Measurements from ENCODE around the gene ACSS1. TPM values are rescaled to one million over a fixed set of nuclear protein-coding genes. Genes with fewer than 3 reads are reported as not detected.

Gene ACSS1
- total RNA-seq, 2 experiments from 2014 or later, result 38.3 to 40.3 TPM

- Mint-ChIP-seq H3K9me3 (peaks cover 17% of the 10 kb centered on the region), H3K27ac (no peak overlapping the region), H3K36me3 (ENCODE audit: low read depth) (peaks cover 86% of the 10 kb centered on the region), H3K27me3 (no peaks in the 10 kb centered on the region), H3K4me1 (peaks cover 33% of the 10 kb centered on the region), H3K4me3 (no peak overlapping the region)
- ChIA-PET CTCF (interaction anchor here (0.8 kb wide), 1 partner anchor 20 kb away, joined by 4 read pairs; no protein-coding TSS in a partner anchor), POLR2A (interaction anchor here (1.1 kb wide), 1 partner anchor 9 kb away, joined by 3 read pairs; no protein-coding TSS in a partner anchor)
- DNase-seq, result peak; percentile 12
Observed at GRCh38 chr20:24980291-24981053, 77.5 kb downstream of the ACSS1 start.

- peak; percentile 8 for DNase-seq
- Mint-ChIP-seq H3K4me3 (no peak overlapping the region), H3K27me3 (no peaks in the 10 kb centered on the region), H3K9me3 (peaks cover 19% of the 10 kb centered on the region), H3K4me1 (peaks cover 24% of the 10 kb centered on the region), H3K27ac (no peak overlapping the region), H3K36me3 (ENCODE audit: low read depth) (peaks cover 90% of the 10 kb centered on the region)
- POLR2A ChIA-PET, result interaction anchor here (1.1 kb wide), 1 partner anchor 8 kb away, joined by 3 read pairs; no protein-coding TSS in a partner anchor
- CTCF ChIA-PET, result interaction anchor here (0.8 kb wide), 1 partner anchor 18 kb away, joined by 4 read pairs; no protein-coding TSS in a partner anchor
Observed at GRCh38 chr20:24979036-24979960, 78.6 kb downstream of the ACSS1 start.

- Mint-ChIP-seq H3K9me3 (peaks cover 19% of the 10 kb centered on the region), H3K27me3 (no peaks in the 10 kb centered on the region), H3K4me1 (peaks cover 24% of the 10 kb centered on the region), H3K27ac (no peak overlapping the region), H3K36me3 (ENCODE audit: low read depth) (peaks cover 91% of the 10 kb centered on the region), H3K4me3 (no peak overlapping the region)
- DNase-seq, result no peak
- ChIA-PET POLR2A (interaction anchor here (0.6 kb wide), 1 partner anchor 261 kb away, joined by 3 read pairs; no protein-coding TSS in a partner anchor), CTCF (interaction anchor here (1.1 kb wide), 1 partner anchor 17 kb away, joined by 3 read pairs; no protein-coding TSS in a partner anchor)
Observed at GRCh38 chr20:24978513-24978912, 79.4 kb downstream of the ACSS1 start.

DNA sequence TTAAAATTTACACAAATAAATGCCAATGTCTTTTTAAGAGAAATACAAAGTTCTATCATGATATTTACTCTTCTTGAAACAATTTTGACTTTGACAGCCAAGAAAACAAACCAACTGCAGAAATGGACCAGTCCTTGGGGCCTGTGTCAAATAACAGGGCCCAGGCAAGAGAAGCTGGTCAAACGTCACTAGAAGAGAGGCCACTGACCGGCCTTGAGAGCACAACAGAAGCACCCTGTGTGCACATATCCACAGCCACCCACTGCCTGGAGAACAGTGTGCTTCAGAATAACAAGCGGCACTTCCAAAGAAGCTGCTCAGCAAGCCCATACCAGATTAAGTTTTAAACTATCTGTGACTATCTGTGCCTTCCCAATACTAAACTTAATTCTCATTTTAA is 80.1 kb downstream of the ACSS1 start:
- H3K9me3 Mint-ChIP-seq, result peaks cover 19% of the 10 kb centered on the region
- peaks cover 91% of the 10 kb centered on the region for H3K36me3 Mint-ChIP-seq (ENCODE audit: low read depth)
- peak; percentile 7 for DNase-seq
- CTCF ChIA-PET, result interaction anchor here (1.1 kb wide), 1 partner anchor 17 kb away, joined by 3 read pairs; no protein-coding TSS in a partner anchor
- peaks cover 23% of the 10 kb centered on the region for H3K4me1 Mint-ChIP-seq
- POLR2A ChIA-PET, result interaction anchor here (0.6 kb wide), 1 partner anchor 262 kb away, joined by 3 read pairs; no protein-coding TSS in a partner anchor
- no peak overlapping the region for H3K4me3 Mint-ChIP-seq
- no peaks in the 10 kb centered on the region for H3K27me3 Mint-ChIP-seq
- H3K27ac Mint-ChIP-seq, result no peak overlapping the region

GRCh38 chr20:24977336-24977735 is 80.6 kb downstream of the ACSS1 start:
- H3K36me3 Mint-ChIP-seq (ENCODE audit: low read depth), result peaks cover 89% of the 10 kb centered on the region
- ChIA-PET CTCF (interaction anchor here (1.1 kb wide), 1 partner anchor 16 kb away, joined by 3 read pairs; no protein-coding TSS in a partner anchor), POLR2A (no interaction called here)
- no peaks in the 10 kb centered on the region for H3K27me3 Mint-ChIP-seq
- peaks cover 19% of the 10 kb centered on the region for H3K4me1 Mint-ChIP-seq
- H3K27ac Mint-ChIP-seq, result no peak overlapping the region
- no peak for DNase-seq
- no peak overlapping the region for H3K4me3 Mint-ChIP-seq
- H3K9me3 Mint-ChIP-seq, result peaks cover 19% of the 10 kb centered on the region

DNA sequence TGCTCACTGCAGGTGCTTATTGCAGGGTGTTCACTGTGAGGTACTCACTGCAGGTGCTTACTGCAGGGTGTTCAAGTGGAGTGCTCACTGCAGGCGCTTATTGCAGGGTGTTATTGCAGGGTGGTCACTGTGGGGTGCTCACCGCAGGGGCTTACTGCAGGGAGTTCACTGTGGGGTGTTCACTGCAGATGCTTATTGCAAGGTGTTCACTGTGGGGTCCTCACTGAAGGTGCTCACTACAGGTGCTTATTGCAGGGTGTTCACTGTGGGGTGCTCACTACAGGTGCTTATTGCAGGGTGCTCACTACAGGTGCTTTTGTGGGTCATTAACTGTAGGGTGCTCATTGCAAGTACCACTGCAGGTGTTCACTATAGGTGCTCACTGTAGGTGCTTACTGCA is 85.6 kb downstream of the ACSS1 start:
- peaks cover 1% of the 10 kb centered on the region for H3K4me1 Mint-ChIP-seq
- peaks cover 74% of the 10 kb centered on the region for H3K36me3 Mint-ChIP-seq (ENCODE audit: low read depth)
- ChIA-PET CTCF (no interaction called here), POLR2A (no interaction called here)
- no peak overlapping the region for H3K4me3 Mint-ChIP-seq
- no peak overlapping the region for H3K27ac Mint-ChIP-seq
- H3K9me3 Mint-ChIP-seq, result peaks cover 9% of the 10 kb centered on the region
- H3K27me3 Mint-ChIP-seq, result no peaks in the 10 kb centered on the region
- peak; percentile 9 for DNase-seq

DNA sequence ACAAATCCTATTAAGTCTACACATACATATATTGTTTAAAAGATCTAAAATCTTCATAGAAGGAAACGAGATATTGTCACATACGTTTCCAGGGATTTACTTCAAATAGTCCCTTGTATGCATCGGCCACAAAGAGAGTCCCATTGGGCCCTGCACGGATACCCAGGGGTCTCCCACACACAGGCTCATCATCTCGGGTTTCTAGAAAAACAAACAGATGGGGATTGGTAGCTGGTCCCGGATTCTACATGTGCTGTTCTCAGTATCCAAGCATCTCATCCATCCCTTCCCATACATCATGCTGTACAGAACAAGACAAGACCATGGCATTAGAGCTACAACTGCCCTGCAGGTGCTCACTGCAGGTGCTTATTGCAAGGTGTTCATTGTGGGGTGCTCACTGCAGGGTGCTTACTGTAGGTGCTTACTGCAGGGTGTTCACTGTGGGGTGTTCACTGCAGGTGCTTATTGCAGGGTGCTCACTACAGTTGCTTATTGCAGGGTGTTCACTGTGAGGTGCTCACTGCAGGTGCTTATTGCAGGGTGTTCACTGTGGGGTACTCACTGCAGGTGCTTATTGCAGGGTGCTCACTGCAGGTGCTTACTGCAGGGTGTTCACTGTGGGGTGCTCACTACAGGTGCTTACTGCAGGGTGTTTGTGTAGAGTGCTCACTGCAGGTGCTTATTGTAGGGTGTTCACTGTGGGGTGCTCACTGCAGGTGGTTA is 86.4 kb downstream of the ACSS1 start:
- Mint-ChIP-seq H3K4me1 (peaks cover 1% of the 10 kb centered on the region), H3K27me3 (no peaks in the 10 kb centered on the region), H3K9me3 (peaks cover 7% of the 10 kb centered on the region), H3K4me3 (no peak overlapping the region), H3K27ac (no peak overlapping the region), H3K36me3 (ENCODE audit: low read depth) (peaks cover 68% of the 10 kb centered on the region)
- ChIA-PET POLR2A (interaction anchor here (0.9 kb wide), 1 partner anchor 8 kb away, joined by 3 read pairs; no protein-coding TSS in a partner anchor), CTCF (no interaction called here)
- DNase-seq, result peak; percentile 8

DNA sequence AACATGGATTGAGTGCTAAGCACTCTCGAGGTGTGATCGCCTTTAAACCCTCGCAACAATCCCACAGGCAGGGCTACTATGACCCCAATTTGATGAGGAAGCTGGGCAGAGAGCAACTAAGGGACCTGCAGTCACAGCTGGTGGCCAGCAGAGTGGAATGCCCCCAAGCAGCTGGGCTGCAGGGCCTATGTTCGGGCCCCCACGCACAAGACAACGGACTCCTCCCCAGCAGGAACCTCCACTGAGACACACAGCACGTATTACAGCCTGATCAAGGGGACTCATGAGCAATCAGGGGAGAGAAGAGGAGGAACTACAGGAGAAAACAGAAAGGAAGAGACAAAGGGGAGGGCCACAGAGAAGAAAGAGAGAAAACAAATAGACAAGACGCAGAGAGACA is 87.2 kb downstream of the ACSS1 start:
- Mint-ChIP-seq H3K27ac (no peak overlapping the region), H3K36me3 (ENCODE audit: low read depth) (peaks cover 67% of the 10 kb centered on the region), H3K27me3 (no peaks in the 10 kb centered on the region), H3K4me3 (no peak overlapping the region), H3K4me1 (peaks cover 1% of the 10 kb centered on the region), H3K9me3 (peaks cover 3% of the 10 kb centered on the region)
- peak; percentile 13 for DNase-seq
- POLR2A ChIA-PET, result interaction anchor here (0.9 kb wide), 1 partner anchor 9 kb away, joined by 3 read pairs; no protein-coding TSS in a partner anchor
- CTCF ChIA-PET, result no interaction called here

DNA sequence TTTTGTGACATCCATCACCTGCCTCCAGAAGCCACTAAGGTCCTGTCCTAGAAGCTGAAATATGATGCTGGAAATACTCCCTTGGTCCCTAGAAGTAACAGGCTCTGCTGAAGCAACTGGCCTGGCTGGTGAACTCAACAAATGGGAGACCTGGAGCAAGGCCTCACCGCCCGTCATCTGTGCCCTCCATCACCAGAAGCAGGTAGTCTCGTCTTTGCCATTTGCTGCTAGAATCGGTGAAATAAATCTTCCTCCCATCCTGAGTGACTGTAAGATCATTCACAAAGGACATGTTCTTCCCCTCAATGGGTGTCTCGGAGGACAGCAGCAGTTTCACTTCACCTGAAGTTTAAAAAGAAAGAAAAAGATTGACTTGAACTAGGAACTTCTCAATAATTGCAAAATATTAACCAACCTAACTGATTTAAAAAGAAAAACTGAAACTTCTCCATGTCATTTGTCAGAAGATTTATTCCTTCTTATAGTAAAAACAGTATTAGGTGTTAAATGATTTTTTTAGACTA is 87.8 kb downstream of the ACSS1 start:
- ChIA-PET CTCF (no interaction called here), POLR2A (no interaction called here)
- Mint-ChIP-seq H3K27ac (no peak overlapping the region), H3K36me3 (ENCODE audit: low read depth) (peaks cover 67% of the 10 kb centered on the region), H3K9me3 (no peaks in the 10 kb centered on the region), H3K27me3 (no peaks in the 10 kb centered on the region), H3K4me1 (peaks cover 1% of the 10 kb centered on the region), H3K4me3 (no peak overlapping the region)
- DNase-seq, result no peak

DNA sequence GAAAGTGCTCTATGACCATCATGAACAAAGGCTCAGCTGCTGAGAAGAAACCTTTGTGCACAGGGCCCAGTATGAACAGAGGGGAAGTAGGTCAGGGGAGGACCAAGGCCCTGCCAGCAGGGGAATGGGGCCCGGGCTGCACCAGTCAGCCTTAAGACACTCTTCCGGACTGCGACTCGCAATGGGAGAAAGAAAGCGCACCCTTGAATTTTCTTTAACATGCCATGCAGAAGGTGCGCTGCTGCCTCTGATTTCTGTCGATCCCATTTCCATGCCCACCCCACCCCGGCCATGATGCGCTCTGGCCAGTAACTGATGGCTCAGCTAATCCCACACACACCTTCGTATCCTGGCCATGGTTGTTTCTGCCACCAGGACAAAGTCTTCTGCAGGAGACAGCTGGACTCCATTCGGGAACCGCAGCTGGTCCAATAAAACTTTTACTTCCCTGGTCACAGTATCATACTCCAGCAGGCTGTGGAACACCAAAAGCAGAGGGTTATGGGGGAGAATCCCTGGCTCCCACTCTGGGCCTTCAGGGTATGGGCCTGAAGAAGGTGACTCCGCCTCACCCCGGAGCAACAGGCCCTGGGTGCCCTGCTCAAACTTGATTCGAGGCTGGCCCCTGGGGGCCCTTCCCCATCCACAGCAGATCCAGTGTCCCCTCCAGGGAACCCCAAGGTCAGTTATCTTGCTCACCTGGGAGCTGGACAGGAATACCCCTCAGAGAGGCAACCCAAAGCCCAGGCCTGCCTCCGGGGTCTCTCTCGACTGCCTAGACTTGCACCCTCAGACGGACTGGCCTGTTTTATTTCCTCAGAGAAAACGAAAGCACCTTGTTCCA is 88.5 kb downstream of the ACSS1 start:
- no peaks in the 10 kb centered on the region for H3K9me3 Mint-ChIP-seq
- peaks cover 71% of the 10 kb centered on the region for H3K36me3 Mint-ChIP-seq (ENCODE audit: low read depth)
- DNase-seq, result peak; percentile 15
- ChIA-PET POLR2A (no interaction called here), CTCF (no interaction called here)
- H3K27me3 Mint-ChIP-seq, result no peaks in the 10 kb centered on the region
- no peaks in the 10 kb centered on the region for H3K4me1 Mint-ChIP-seq
- H3K4me3 Mint-ChIP-seq, result no peak overlapping the region
- H3K27ac Mint-ChIP-seq, result no peak overlapping the region

DNA sequence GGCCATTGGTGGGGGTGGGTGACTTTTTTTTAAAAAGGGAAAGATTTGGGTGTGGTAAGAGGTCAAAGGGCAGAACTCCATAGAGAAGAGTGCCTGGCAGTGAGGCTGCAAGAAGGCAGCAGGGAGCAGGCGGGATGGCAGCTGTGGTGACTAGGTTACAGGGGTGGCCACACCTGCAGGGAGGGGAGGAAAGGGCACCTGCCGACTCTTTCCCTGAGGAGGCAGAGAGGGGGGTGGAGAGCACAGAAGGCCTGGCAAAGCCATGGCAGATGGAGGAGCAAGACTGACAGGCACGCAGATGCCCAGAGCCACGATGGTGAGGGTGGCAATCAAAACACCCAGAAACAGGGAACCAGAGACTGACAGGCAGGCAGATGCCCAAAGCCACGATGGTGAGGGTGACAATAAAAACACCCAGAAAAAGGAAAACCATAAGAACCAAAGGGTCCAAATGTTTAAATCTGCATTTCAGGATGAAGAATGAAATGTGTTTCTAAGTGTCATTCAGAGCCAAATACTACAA is 89.6 kb downstream of the ACSS1 start:
- POLR2A ChIA-PET, result no interaction called here
- Mint-ChIP-seq H3K4me3 (no peak overlapping the region), H3K4me1 (no peaks in the 10 kb centered on the region), H3K36me3 (ENCODE audit: low read depth) (peaks cover 72% of the 10 kb centered on the region), H3K27ac (peak overlapping the region; percentile 2), H3K9me3 (no peaks in the 10 kb centered on the region), H3K27me3 (no peaks in the 10 kb centered on the region)
- CTCF ChIA-PET, result no interaction called here
- no peak for DNase-seq

All from activated CD4-positive, alpha-beta memory T cell treated with anti-CD3 and anti-CD28 coated beads, Interleukin-2, amount 10 ng/mL, durations not matched to agents 7 days and 5 days (primary cell).